Neural crest cell (in vitro differentiated cells): Measurements from ENCODE around the gene EMC10. TPM values are rescaled to one million over a fixed set of nuclear protein-coding genes. Genes with fewer than 3 reads are reported as not detected.

ENCODE experiments used
- DNase-seq: peaks from one replicate; pipeline ENCODE4 v3.0.0; 2021; ENCODE audit warnings: low read depth, mixed read lengths, low spot score
- H3K27ac Mint-ChIP-seq: one replicate; pipeline ENCODE4 v1.8.0; 2021; ENCODE audit warnings: mild to moderate bottlenecking, mixed read lengths; ENCODE audit not compliant: unreplicated experiment
- H3K27me3 Mint-ChIP-seq: 2 replicates; pipeline ENCODE4 v1.8.0; 2021; ENCODE audit warnings: low read depth, mild to moderate bottlenecking, mixed read lengths
- H3K36me3 Mint-ChIP-seq: 2 replicates; pipeline ENCODE4 v1.8.0; 2021; ENCODE audit warnings: low read depth, mild to moderate bottlenecking, mixed read lengths
- H3K4me1 Mint-ChIP-seq: 2 replicates; pipeline ENCODE4 v1.8.0; 2021; ENCODE audit warnings: mixed read lengths
- H3K4me3 Mint-ChIP-seq: one replicate; pipeline ENCODE4 v1.8.0; 2021; ENCODE audit warnings: mild to moderate bottlenecking, mixed read lengths
- H3K9me3 Mint-ChIP-seq: 2 replicates; pipeline ENCODE4 v1.8.0; 2021; ENCODE audit warnings: mixed read lengths
- total RNA-seq: library from RNA; stranded (reverse); gene quantifications from 2 replicates; pipeline ENCODE4 v1.2.1, GENCODE V29; 2021
- TF ChIP-seq, protein P1 (sequence below): fragments of 200-600 bp; sonication (generic); conservative IDR thresholded peaks from 2 replicates; pipeline ENCODE4 v1.5.0; 2021; ENCODE audit warnings: antibody characterized with exemption, mild to moderate bottlenecking

Gene EMC10
- total RNA-seq, 1 donor from 2014 or later, result 129 TPM

DNA sequence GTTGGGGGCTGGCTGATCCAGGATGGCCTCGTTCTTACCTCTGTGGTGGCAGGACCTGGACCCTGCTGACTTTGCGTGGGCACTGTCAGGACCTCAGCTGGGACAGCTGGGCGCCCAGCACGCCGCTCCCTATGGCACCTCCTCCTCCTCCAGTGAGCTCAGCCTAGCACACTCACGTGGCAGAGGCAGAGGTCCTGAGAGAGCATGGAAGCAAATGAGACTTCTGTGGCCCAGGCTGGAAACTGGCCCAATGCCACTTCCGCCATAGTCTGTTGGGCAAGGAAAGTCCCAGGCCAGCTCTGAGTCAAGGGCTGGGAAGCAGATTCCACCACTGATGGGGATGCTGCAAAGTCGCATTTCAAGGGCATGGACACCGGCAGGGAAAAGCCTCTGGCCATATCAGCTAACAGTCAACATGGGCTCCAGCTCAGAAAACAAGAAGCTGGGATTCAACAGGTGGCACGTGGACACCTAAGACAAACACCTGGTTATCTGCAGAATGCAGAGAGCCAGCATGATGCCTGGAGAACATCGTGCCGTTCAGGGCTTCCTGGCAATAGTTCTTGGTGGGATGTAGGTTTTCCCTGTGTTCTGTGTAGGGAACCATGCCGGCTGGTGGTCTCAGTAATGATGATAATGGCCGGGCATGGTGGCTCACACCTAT, 26.9 kb upstream of the EMC10 start:
- Mint-ChIP-seq H3K4me1 (no peaks in the 10 kb centered on the region), H3K4me3 (no peak overlapping the region), H3K36me3 (no peaks in the 10 kb centered on the region), H3K9me3 (peaks cover 3% of the 10 kb centered on the region), H3K27me3 (peaks cover 10% of the 10 kb centered on the region), H3K27ac (no peak overlapping the region)
- TF ChIP-seq, protein P1, sequence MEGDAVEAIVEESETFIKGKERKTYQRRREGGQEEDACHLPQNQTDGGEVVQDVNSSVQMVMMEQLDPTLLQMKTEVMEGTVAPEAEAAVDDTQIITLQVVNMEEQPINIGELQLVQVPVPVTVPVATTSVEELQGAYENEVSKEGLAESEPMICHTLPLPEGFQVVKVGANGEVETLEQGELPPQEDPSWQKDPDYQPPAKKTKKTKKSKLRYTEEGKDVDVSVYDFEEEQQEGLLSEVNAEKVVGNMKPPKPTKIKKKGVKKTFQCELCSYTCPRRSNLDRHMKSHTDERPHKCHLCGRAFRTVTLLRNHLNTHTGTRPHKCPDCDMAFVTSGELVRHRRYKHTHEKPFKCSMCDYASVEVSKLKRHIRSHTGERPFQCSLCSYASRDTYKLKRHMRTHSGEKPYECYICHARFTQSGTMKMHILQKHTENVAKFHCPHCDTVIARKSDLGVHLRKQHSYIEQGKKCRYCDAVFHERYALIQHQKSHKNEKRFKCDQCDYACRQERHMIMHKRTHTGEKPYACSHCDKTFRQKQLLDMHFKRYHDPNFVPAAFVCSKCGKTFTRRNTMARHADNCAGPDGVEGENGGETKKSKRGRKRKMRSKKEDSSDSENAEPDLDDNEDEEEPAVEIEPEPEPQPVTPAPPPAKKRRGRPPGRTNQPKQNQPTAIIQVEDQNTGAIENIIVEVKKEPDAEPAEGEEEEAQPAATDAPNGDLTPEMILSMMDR, result no peak
- DNase-seq, result no peak

GRCh38 chr19:50450369-50451222, 25.7 kb upstream of the EMC10 start:
- peaks cover 3% of the 10 kb centered on the region for H3K9me3 Mint-ChIP-seq
- peaks cover 8% of the 10 kb centered on the region for H3K27me3 Mint-ChIP-seq
- H3K4me1 Mint-ChIP-seq, result no peaks in the 10 kb centered on the region
- H3K36me3 Mint-ChIP-seq, result no peaks in the 10 kb centered on the region
- no peak overlapping the region for H3K4me3 Mint-ChIP-seq
- H3K27ac Mint-ChIP-seq, result peak overlapping the region; percentile 43
- no peak for DNase-seq
- TF ChIP-seq, protein P1, result no peak

- DNase-seq, result no peak
- no peaks in the 10 kb centered on the region for H3K36me3 Mint-ChIP-seq
- peaks cover 8% of the 10 kb centered on the region for H3K27me3 Mint-ChIP-seq
- TF ChIP-seq, protein P1, result no peak
- no peak overlapping the region for H3K27ac Mint-ChIP-seq
- no peak overlapping the region for H3K4me3 Mint-ChIP-seq
- no peaks in the 10 kb centered on the region for H3K4me1 Mint-ChIP-seq
- H3K9me3 Mint-ChIP-seq, result peaks cover 8% of the 10 kb centered on the region
These were observed 25.1 kb upstream of the EMC10 start for GRCh38 chr19:50451223-50451534.

GRCh38 chr19:50453243-50453642, 23.1 kb upstream of the EMC10 start:
- Mint-ChIP-seq H3K4me3 (no peak overlapping the region), H3K27ac (no peak overlapping the region), H3K4me1 (no peaks in the 10 kb centered on the region), H3K9me3 (peaks cover 11% of the 10 kb centered on the region), H3K36me3 (no peaks in the 10 kb centered on the region), H3K27me3 (peaks cover 14% of the 10 kb centered on the region)
- DNase-seq, result no peak
- TF ChIP-seq, protein P1, result no peak

GRCh38 chr19:50455992-50456391, 20.3 kb upstream of the EMC10 start:
- no peaks in the 10 kb centered on the region for H3K36me3 Mint-ChIP-seq

More at GRCh38 chr19:50455992-50456391, 20.3 kb upstream of the EMC10 start:
- TF ChIP-seq, protein P1, result no peak
- Mint-ChIP-seq H3K9me3 (peaks cover 11% of the 10 kb centered on the region), H3K4me1 (peaks cover under 1% of the 10 kb centered on the region), H3K4me3 (no peak overlapping the region), H3K27ac (no peak overlapping the region), H3K27me3 (peaks cover 15% of the 10 kb centered on the region)
- DNase-seq, result no peak
